PFSK-1 (cell line): Measurements from ENCODE around the gene TNRC6C.

ENCODE experiments used
- FOXP2 ChIP-seq: optimal IDR thresholded peaks from 2 replicates; pipeline ENCODE3; 2011; ENCODE audit warnings: borderline replicate concordance, control low read depth, inconsistent platforms; ENCODE audit not compliant: insufficient read depth; ENCODE audit errors: extremely low read length, extremely low read depth
- POLR2AphosphoS5 ChIP-seq: IDR thresholded peaks from 2 replicates; pipeline ENCODE4 v1.6.1; 2012; ENCODE audit warnings: low read depth, mild to moderate bottlenecking, control low read depth, low read length, moderate library complexity
- SIN3A ChIP-seq: IDR thresholded peaks from 2 replicates; pipeline ENCODE4 v1.6.1; 2012; ENCODE audit warnings: mild to moderate bottlenecking, low read length, moderate library complexity, borderline replicate concordance; ENCODE audit not compliant: insufficient read depth
- TAF1 ChIP-seq: IDR thresholded peaks from 2 replicates; pipeline ENCODE4 v1.6.1; 2012; ENCODE audit warnings: low read length, control low read depth, borderline replicate concordance; ENCODE audit not compliant: insufficient read depth
- TF ChIP-seq, protein P1 (sequence below), 2 experiments: IDR thresholded peaks; 2 replicates each; pipeline versions ENCODE4 v1.6.1 to v1.8.0; 2011 to 2012; ENCODE audit warnings: low read depth in 2 of 2, low read length in 2 of 2, control low read depth in 1 of 2, inconsistent platforms in 1 of 2, mild to moderate bottlenecking in 1 of 2, moderate library complexity in 1 of 2; ENCODE audit not compliant: insufficient read depth in 1 of 2

TNRC6C gene

DNA sequence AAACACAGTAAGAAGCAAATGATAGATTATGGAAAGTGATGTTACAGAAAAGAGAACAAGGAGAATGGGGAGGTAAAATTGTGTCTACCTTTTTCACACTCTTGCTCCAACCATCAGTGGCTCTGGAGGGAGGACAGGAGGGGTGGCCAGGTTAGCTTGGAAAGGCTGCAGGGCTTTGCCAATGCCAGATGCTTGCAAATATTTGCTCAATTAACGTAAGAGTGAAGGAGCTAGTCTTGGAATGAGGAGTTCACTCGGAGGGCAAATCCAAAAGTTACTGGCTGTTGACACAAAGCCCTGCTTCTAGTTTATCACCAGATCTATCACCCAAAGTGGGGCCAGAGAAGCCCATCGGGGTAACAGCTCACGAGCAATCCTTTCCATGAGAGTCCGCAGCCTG is 7.4 kb upstream of the TNRC6C start:
- no peak for TF ChIP-seq POLR2AphosphoS5

DNA sequence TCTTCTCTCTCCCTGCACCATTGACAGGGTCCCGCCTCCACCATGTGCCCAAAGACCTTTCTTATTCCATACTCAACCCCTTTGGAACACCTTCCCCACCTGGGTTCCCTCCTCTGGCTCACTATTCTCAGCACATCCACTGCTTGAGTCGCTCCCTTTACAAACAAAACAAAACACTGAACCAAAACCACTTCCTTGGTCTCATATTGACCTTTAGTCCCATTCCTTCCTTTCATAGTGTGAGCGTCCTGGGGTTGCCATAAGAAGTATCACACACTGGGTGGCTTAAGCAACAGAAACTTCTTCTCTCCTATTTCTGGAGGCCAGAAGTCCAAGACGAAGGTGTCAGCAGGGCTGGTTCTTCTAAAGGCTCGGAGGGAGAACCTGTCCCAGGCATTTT is 6.1 kb upstream of the TNRC6C start:
- no peak for TF ChIP-seq SIN3A
- TF ChIP-seq POLR2AphosphoS5 = no peak
- TF ChIP-seq, protein P1, sequence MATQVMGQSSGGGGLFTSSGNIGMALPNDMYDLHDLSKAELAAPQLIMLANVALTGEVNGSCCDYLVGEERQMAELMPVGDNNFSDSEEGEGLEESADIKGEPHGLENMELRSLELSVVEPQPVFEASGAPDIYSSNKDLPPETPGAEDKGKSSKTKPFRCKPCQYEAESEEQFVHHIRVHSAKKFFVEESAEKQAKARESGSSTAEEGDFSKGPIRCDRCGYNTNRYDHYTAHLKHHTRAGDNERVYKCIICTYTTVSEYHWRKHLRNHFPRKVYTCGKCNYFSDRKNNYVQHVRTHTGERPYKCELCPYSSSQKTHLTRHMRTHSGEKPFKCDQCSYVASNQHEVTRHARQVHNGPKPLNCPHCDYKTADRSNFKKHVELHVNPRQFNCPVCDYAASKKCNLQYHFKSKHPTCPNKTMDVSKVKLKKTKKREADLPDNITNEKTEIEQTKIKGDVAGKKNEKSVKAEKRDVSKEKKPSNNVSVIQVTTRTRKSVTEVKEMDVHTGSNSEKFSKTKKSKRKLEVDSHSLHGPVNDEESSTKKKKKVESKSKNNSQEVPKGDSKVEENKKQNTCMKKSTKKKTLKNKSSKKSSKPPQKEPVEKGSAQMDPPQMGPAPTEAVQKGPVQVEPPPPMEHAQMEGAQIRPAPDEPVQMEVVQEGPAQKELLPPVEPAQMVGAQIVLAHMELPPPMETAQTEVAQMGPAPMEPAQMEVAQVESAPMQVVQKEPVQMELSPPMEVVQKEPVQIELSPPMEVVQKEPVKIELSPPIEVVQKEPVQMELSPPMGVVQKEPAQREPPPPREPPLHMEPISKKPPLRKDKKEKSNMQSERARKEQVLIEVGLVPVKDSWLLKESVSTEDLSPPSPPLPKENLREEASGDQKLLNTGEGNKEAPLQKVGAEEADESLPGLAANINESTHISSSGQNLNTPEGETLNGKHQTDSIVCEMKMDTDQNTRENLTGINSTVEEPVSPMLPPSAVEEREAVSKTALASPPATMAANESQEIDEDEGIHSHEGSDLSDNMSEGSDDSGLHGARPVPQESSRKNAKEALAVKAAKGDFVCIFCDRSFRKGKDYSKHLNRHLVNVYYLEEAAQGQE (IDR thresholded peaks at IDR 0.05; ENCODE audit: insufficient read depth in 1 of 2, low read depth in 2 of 2, low read length in 2 of 2) = no peak
- no peak for TF ChIP-seq TAF1
- no peak for TF ChIP-seq FOXP2

GRCh38 chr17:77957235-77957856 is 1.2 kb upstream of the TNRC6C start:
- TF ChIP-seq, protein P1 (IDR thresholded peaks at IDR 0.05; ENCODE audit: insufficient read depth in 1 of 2, low read depth in 2 of 2, low read length in 2 of 2) = no peak
- TF ChIP-seq POLR2AphosphoS5 (no peak), FOXP2 (no peak), SIN3A (no peak), TAF1 (no peak)

GRCh38 chr17:77958716-77959125 is 218 bp downstream of the TNRC6C start:
- TF ChIP-seq POLR2AphosphoS5 (no peak), FOXP2 (no peak), TAF1 (no peak), SIN3A (no peak)
- TF ChIP-seq, protein P1 (IDR thresholded peaks at IDR 0.05; ENCODE audit: insufficient read depth in 1 of 2, low read depth in 2 of 2, low read length in 2 of 2) = no peak

DNA sequence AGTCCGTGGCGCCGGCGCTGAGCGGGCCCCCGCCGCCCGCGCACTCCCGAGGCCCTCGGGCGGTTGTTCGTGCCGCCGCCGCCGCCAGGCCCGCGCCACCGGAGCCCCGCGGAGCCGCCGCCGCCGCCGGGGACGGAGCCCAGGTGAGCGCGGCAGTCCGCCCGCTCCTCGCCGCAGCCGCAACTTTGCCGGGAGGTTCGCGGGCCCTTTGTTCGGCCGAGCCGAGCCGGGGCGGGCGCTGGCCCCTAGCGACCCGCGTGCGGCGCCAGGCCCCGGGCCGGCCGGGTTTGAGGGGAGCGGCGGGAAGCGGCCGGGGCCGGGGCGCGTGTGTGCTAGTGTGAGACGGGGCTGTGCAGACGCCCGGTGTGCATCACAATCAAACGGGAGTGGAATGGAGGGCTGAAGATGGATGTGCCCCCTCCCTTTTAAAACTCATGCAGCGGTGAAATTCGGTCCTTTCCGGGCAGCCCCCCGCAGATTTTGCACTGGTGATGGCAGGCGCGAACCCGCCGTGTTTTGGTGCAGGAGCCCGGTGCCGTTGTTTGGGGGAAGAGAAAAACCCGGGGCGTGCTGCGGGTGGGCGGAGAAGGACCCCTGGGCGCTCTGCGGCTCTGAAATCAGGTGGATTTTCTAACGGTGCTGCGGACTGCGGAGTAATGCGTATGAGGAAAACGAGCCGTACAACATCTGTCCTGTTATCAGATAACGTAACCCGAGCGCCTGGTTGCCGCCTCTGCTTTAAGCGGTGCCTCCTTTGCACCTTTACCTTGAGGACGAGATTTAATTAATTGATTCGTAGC is 823 bp downstream of the TNRC6C start:
- TF ChIP-seq SIN3A = no peak

- TF ChIP-seq FOXP2 = no peak
- no peak for TF ChIP-seq SIN3A
- TF ChIP-seq, protein P1 (IDR thresholded peaks at IDR 0.05; ENCODE audit: insufficient read depth in 1 of 2, low read depth in 2 of 2, low read length in 2 of 2) = no peak
- TF ChIP-seq TAF1 = no peak
Measured at GRCh38 chr17:77959926-77960521, 1.5 kb downstream of the TNRC6C start.
